HepG2 (cell line): ENCODE data around the gene KSR1. TPM values are rescaled to one million over a fixed set of nuclear protein-coding genes. Genes with fewer than 3 reads are reported as not detected.

ENCODE experiments used
- ARID5B ChIP-seq: IDR thresholded peaks from 2 replicates; pipeline ENCODE4 v1.4.0; 2020; ENCODE audit warnings: mild to moderate bottlenecking, missing genetic modification reagents
- CBFB ChIP-seq: sonication (generic); formaldehyde crosslinking; IDR thresholded peaks from 2 replicates; pipeline ENCODE4 v1.4.0; 2020; ENCODE audit warnings: missing genetic modification reagents
- DPF2 ChIP-seq: sonication (generic); formaldehyde crosslinking; IDR thresholded peaks from 2 replicates; pipeline ENCODE4 v1.4.0; 2020; ENCODE audit warnings: mild to moderate bottlenecking, low read depth, missing genetic modification reagents, borderline replicate concordance
- IKZF4 ChIP-seq: sonication (generic); formaldehyde crosslinking; IDR thresholded peaks from 2 replicates; pipeline ENCODE4 v1.5.1; 2020; ENCODE audit warnings: borderline replicate concordance, mild to moderate bottlenecking, low read depth, missing genetic modification reagents; ENCODE audit errors: not compliant biosample characterization
- KLF15 ChIP-seq: sonication (generic); formaldehyde crosslinking; IDR thresholded peaks from 2 replicates; pipeline ENCODE4 v1.8.1; 2023; ENCODE audit warnings: borderline replicate concordance, mild to moderate bottlenecking, inconsistent platforms, missing genetic modification reagents, mixed read lengths
- MAFK ChIP-seq, 2 experiments: IDR thresholded peaks in 1 of 2; conservative IDR thresholded peaks in 1 of 2; 2 replicates each; pipeline ENCODE4 v1.6.1; 2011; ENCODE audit warnings: improper control_type of control experiment in 2 of 2, low read length in 2 of 2
- NFIC ChIP-seq: IDR thresholded peaks from 2 replicates; pipeline ENCODE4 v1.6.1; 2012; ENCODE audit warnings: mild to moderate bottlenecking, low read length, inconsistent platforms
- SATB2 ChIP-seq: sonication (generic); formaldehyde crosslinking; IDR thresholded peaks from 2 replicates; pipeline ENCODE4 v1.5.0; 2020; ENCODE audit warnings: missing genetic modification reagents
- TARDBP ChIP-seq: sonication (generic); formaldehyde crosslinking; IDR thresholded peaks from 2 replicates; pipeline ENCODE4 v1.8.0; 2022; ENCODE audit warnings: mild to moderate bottlenecking, missing genetic modification reagents
- ZNF20 ChIP-seq: sonication (generic); formaldehyde crosslinking; IDR thresholded peaks from 2 replicates; pipeline ENCODE4 v1.4.0; 2020; ENCODE audit warnings: mild to moderate bottlenecking, moderate library complexity, missing genetic modification reagents
- ZNF354B ChIP-seq: sonication (generic); formaldehyde crosslinking; IDR thresholded peaks from 2 replicates; pipeline ENCODE4 v1.8.0; 2022; ENCODE audit warnings: mild to moderate bottlenecking, missing genetic modification reagents
- ZNF549 ChIP-seq: sonication (generic); formaldehyde crosslinking; IDR thresholded peaks from 2 replicates; pipeline ENCODE4 v1.5.0; 2020; ENCODE audit warnings: missing genetic modification reagents
- ZNF556 ChIP-seq: sonication (generic); formaldehyde crosslinking; IDR thresholded peaks from 2 replicates; pipeline ENCODE4 v1.4.0; 2020; ENCODE audit warnings: mild to moderate bottlenecking, missing genetic modification reagents, borderline replicate concordance
- ZNF629 ChIP-seq: sonication (generic); formaldehyde crosslinking; conservative IDR thresholded peaks from 2 replicates; pipeline ENCODE4 v1.5.0; 2020; ENCODE audit warnings: missing genetic modification reagents
- ZNF746 ChIP-seq: sonication (generic); formaldehyde crosslinking; IDR thresholded peaks from 2 replicates; pipeline ENCODE4 v1.8.0; 2022; ENCODE audit warnings: mild to moderate bottlenecking, missing genetic modification reagents
- polyA plus RNA-seq, 8 experiments: library from polyadenylated mRNA; depleted of rRNA in 3 of 8; stranded (reverse) in 7 of 8; unstranded in 1 of 8; fragments of >200 nt; fragmentation: Illumina TruSeq in 4 of 8; extraction: Trizol in 4 of 8; gene quantifications; 2 replicates each; pipeline versions ENCODE4 v1.2.1 to v1.2.3, GENCODE V29; 2011 to 2016; ENCODE audit warnings: low read depth in 4 of 8, missing spikeins in 1 of 8, mixed read lengths in 1 of 8; ENCODE audit not compliant: insufficient read depth in 1 of 8
- total RNA-seq, 5 experiments: library from RNA; depleted of rRNA; stranded (reverse); fragments of >200 nt; fragmentation: Illumina TruSeq; extraction: Trizol; gene quantifications; 2 replicates each; pipeline ENCODE4 v1.2.3, GENCODE V29; 2016; ENCODE audit warnings: low read depth in 1 of 5
- TF ChIP-seq, protein P1 (sequence below): sonication (generic); formaldehyde crosslinking; IDR thresholded peaks from 2 replicates; pipeline ENCODE4 v1.4.0; 2020; ENCODE audit warnings: mild to moderate bottlenecking, missing genetic modification reagents, borderline replicate concordance
- TF ChIP-seq, protein P2 (sequence below): sonication (generic); formaldehyde crosslinking; conservative IDR thresholded peaks from 2 replicates; pipeline ENCODE4 v1.4.0; 2020; ENCODE audit warnings: missing genetic modification reagents

The KSR1 gene
- total and polyA plus RNA-seq, 2 of the 13 experiments (the other 11 are each of a cell fraction or from before 2014, with no cell fraction given), result 10.1 to 16.6 TPM

- TF ChIP-seq IKZF4 (CRISPR knock-in tag) (no peak), ZNF20 (CRISPR knock-in tag) (no peak), ARID5B (peak; percentile 76), TARDBP (CRISPR knock-in tag) (peak; percentile 61), CBFB (0 out of 2 replicates have a peak, but pooled peaks have one; percentile 26), NFIC (no peak), ZNF629 (CRISPR knock-in tag) (no peak; the same call in 1 of the 2 replicates), SATB2 (CRISPR knock-in tag) (no peak), ZNF556 (CRISPR knock-in tag) (no peak), ZNF354B (CRISPR knock-in tag) (no peak), ZNF746 (CRISPR knock-in tag) (no peak), ZNF549 (no peak), DPF2 (peak; percentile 65; the same call in 1 of the 2 replicates), MAFK (conservative IDR thresholded peaks at IDR 0.05 in 1 of 2, IDR thresholded peaks at IDR 0.05 in 1 of 2; ENCODE audit: low read length in 2 of 2) (no peak), KLF15 (no peak)
- TF ChIP-seq, protein P1, sequence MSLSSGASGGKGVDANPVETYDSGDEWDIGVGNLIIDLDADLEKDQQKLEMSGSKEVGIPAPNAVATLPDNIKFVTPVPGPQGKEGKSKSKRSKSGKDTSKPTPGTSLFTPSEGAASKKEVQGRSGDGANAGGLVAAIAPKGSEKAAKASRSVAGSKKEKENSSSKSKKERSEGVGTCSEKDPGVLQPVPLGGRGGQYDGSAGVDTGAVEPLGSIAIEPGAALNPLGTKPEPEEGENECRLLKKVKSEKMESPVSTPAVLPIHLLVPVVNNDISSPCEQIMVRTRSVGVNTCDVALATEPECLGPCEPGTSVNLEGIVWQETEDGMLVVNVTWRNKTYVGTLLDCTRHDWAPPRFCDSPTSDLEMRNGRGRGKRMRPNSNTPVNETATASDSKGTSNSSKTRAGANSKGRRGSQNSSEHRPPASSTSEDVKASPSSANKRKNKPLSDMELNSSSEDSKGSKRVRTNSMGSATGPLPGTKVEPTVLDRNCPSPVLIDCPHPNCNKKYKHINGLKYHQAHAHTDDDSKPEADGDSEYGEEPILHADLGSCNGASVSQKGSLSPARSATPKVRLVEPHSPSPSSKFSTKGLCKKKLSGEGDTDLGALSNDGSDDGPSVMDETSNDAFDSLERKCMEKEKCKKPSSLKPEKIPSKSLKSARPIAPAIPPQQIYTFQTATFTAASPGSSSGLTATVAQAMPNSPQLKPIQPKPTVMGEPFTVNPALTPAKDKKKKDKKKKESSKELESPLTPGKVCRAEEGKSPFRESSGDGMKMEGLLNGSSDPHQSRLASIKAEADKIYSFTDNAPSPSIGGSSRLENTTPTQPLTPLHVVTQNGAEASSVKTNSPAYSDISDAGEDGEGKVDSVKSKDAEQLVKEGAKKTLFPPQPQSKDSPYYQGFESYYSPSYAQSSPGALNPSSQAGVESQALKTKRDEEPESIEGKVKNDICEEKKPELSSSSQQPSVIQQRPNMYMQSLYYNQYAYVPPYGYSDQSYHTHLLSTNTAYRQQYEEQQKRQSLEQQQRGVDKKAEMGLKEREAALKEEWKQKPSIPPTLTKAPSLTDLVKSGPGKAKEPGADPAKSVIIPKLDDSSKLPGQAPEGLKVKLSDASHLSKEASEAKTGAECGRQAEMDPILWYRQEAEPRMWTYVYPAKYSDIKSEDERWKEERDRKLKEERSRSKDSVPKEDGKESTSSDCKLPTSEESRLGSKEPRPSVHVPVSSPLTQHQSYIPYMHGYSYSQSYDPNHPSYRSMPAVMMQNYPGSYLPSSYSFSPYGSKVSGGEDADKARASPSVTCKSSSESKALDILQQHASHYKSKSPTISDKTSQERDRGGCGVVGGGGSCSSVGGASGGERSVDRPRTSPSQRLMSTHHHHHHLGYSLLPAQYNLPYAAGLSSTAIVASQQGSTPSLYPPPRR, result peak; percentile 85
- TF ChIP-seq, protein P2, sequence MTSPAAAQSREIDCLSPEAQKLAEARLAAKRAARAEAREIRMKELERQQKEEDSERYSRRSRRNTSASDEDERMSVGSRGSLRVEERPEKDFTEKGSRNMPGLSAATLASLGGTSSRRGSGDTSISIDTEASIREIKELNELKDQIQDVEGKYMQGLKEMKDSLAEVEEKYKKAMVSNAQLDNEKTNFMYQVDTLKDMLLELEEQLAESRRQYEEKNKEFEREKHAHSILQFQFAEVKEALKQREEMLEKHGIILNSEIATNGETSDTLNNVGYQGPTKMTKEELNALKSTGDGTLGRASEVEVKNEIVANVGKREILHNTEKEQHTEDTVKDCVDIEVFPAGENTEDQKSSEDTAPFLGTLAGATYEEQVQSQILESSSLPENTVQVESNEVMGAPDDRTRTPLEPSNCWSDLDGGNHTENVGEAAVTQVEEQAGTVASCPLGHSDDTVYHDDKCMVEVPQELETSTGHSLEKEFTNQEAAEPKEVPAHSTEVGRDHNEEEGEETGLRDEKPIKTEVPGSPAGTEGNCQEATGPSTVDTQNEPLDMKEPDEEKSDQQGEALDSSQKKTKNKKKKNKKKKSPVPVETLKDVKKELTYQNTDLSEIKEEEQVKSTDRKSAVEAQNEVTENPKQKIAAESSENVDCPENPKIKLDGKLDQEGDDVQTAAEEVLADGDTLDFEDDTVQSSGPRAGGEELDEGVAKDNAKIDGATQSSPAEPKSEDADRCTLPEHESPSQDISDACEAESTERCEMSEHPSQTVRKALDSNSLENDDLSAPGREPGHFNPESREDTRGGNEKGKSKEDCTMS (CRISPR knock-in tag), result no peak
Observed at GRCh38 chr17:27457731-27458523, 1.7 kb downstream of the KSR1 start (continued).
